ENCODE data around the gene PKN1. TPM values are rescaled to one million over a fixed set of nuclear protein-coding genes. Genes with fewer than 3 reads are reported as not detected.

PKN1 gene
- total and polyA plus RNA-seq, 2 of the 13 experiments (the other 11 are each of a cell fraction or from before 2014, with no cell fraction given) = 45.7 to 54.5 TPM

DNA sequence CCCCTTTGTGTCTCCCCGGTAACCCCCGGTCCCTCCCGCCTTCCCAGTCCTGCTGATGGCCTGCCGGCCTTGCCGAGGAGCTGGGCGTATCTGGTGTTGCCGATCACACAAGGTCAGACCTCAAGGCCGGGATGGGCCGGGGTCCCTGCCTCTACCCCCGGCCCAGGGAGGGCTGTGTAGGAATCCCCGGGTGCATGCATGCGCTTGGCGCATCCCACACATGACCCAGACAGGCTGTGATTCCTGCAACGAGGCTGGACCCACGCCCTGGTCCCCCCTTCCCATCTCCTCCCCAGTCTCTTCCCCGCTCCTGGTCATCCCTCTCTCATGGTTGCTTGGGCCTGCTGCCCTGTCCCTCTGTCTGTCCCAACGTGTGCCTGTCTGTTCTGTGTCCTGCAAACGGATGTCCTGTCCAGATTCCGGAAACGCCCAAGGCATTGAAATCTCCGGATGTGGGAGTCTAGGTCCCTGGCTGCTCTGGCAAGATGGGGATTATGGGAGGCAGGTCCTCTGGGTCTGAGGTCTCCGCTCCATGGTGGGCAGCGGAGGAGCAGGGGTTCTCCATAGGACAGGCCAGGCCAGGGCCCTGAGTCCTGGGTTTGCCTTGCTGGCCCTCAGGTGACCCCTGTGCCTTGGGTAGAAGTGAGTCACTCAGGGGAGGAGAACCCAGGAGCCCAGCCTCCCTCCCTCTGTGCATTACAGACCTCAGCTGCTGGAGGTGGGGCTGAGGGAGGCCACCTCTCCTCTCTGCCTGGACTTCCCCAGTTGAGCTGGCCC lies 1.6 kb downstream of the PKN1 start (continued):
- TF ChIP-seq ZNF639 (CRISPR knock-in tag; conservative IDR thresholded peaks at IDR 0.05) (no peak), MAF1 (CRISPR knock-in tag; IDR thresholded peaks at IDR 0.05; ENCODE audit: borderline replicate concordance) (no peak), PHF5A (CRISPR knock-in tag; IDR thresholded peaks at IDR 0.05; ENCODE audit: low read depth, unreplicated experiment) (no peak), ZNF792 (CRISPR knock-in tag; IDR thresholded peaks at IDR 0.05) (0 out of 2 replicates have a peak, but pooled peaks have one; percentile 36), ZNF468 (CRISPR knock-in tag; IDR thresholded peaks at IDR 0.05) (no peak), ATF1 (CRISPR knock-in tag; IDR thresholded peaks at IDR 0.05) (no peak), GLMP (CRISPR knock-in tag; IDR thresholded peaks at IDR 0.05; ENCODE audit: borderline replicate concordance) (no peak), E2F2 (CRISPR knock-in tag; IDR thresholded peaks at IDR 0.05; ENCODE audit: borderline replicate concordance) (no peak), ZNF572 (CRISPR knock-in tag; IDR thresholded peaks at IDR 0.05) (no peak), ZNF207 (IDR thresholded peaks at IDR 0.05; ENCODE audit: borderline replicate concordance) (no peak), SMAD1 (CRISPR knock-in tag; IDR thresholded peaks at IDR 0.05; ENCODE audit: borderline replicate concordance, low read depth) (peak; percentile 40; the same call in 1 of the 2 replicates), HES4 (CRISPR knock-in tag; IDR thresholded peaks at IDR 0.05; ENCODE audit: borderline replicate concordance) (no peak), UBTF (CRISPR knock-in tag; IDR thresholded peaks at IDR 0.05) (peak; percentile 40; the same call in 1 of the 2 replicates), HCFC1 (IDR thresholded peaks at IDR 0.05; ENCODE audit: low read depth, low read length) (no peak), ZBED4 (CRISPR knock-in tag; IDR thresholded peaks at IDR 0.05; ENCODE audit: borderline replicate concordance) (no peak), ZNF317 (CRISPR knock-in tag; IDR thresholded peaks at IDR 0.05) (peak; percentile 37; the same call in 1 of the 2 replicates)
- TF ChIP-seq, protein P1, sequence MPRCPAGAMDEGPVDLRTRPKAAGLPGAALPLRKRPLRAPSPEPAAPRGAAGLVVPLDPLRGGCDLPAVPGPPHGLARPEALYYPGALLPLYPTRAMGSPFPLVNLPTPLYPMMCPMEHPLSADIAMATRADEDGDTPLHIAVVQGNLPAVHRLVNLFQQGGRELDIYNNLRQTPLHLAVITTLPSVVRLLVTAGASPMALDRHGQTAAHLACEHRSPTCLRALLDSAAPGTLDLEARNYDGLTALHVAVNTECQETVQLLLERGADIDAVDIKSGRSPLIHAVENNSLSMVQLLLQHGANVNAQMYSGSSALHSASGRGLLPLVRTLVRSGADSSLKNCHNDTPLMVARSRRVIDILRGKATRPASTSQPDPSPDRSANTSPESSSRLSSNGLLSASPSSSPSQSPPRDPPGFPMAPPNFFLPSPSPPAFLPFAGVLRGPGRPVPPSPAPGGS (CRISPR knock-in tag; IDR thresholded peaks at IDR 0.05) = 0 out of 2 replicates have a peak, but pooled peaks have one; percentile 46

Measured in HepG2 (cell line).